OCI-LY7 (cell line): ENCODE results near the gene ORM2. TPM values are rescaled to one million over a fixed set of nuclear protein-coding genes. Genes with fewer than 3 reads are reported as not detected.

Experiments used
- BruUV-seq: library from RNA; stranded (reverse); fragments of 400-500 nt; replicated peaks from 2 replicates; lab custom pipeline; 2021; lab: Mats Ljungman, UMichigan
- CTCF ChIA-PET: fragments of 300-600 bp; sonication (Branson Sonifier 250); formaldehyde crosslinking; loops from one replicate; lab custom pipeline; 2022; ENCODE audit warnings: antibody characterized with exemption; ENCODE audit not compliant: unreplicated experiment; lab: Charles Lee
- POLR2A ChIA-PET: fragments of 300-600 bp; sonication (Branson Sonifier 250); formaldehyde crosslinking; loops from one replicate; lab custom pipeline; 2022; ENCODE audit warnings: antibody characterized with exemption; lab: Charles Lee
- DNase-seq: peaks from one replicate; pipeline ENCODE4 v3.0.0-alpha.2; 2015; ENCODE audit warnings: low spot score
- H2AFZ ChIP-seq: fragments of 200-600 bp; sonication (generic), shearing (Covaris generic); 2 replicates; pipeline ENCODE4 v1.6.1; 2014; ENCODE audit warnings: mild to moderate bottlenecking, antibody characterized with exemption, low read length, moderate library complexity
- H3K27ac ChIP-seq: fragments of 200-600 bp; sonication (generic); 2 replicates; pipeline ENCODE4 v1.5.1; 2014; ENCODE audit warnings: mixed run types, low read depth, mild to moderate bottlenecking, moderate library complexity, low read length, inconsistent platforms; ENCODE audit not compliant: poor library complexity, severe bottlenecking
- H3K36me3 ChIP-seq: fragments of 200-600 bp; sonication (generic); 2 replicates; pipeline ENCODE4 v1.6.1; 2014; ENCODE audit warnings: mild to moderate bottlenecking, antibody characterized with exemption, low read length, moderate library complexity, mixed read lengths; ENCODE audit not compliant: insufficient read depth
- H3K4me1 ChIP-seq: fragments of 200-600 bp; sonication (generic); 2 replicates; pipeline ENCODE4 v1.5.1; 2014; ENCODE audit warnings: mild to moderate bottlenecking, low read length; ENCODE audit not compliant: insufficient read depth, poor library complexity, severe bottlenecking
- H3K4me2 ChIP-seq: fragments of 200-600 bp; sonication (generic); 2 replicates; pipeline ENCODE4 v1.6.1; 2014; ENCODE audit warnings: mild to moderate bottlenecking, low read length
- H3K4me3 ChIP-seq: fragments of 200-600 bp; sonication (generic); 2 replicates; pipeline ENCODE4 v1.5.1; 2014; ENCODE audit warnings: mild to moderate bottlenecking, low read depth, low read length; ENCODE audit not compliant: poor library complexity, severe bottlenecking
- H3K79me2 ChIP-seq: fragments of 200-600 bp; sonication (generic); 2 replicates; pipeline ENCODE4 v1.6.1; 2016; ENCODE audit warnings: low read depth, mild to moderate bottlenecking, low read length, moderate library complexity, mixed read lengths; ENCODE audit not compliant: insufficient read depth
- H3K9me2 ChIP-seq: fragments of 200-600 bp; sonication (generic); 2 replicates; pipeline ENCODE4 v1.6.1; 2016; ENCODE audit warnings: mild to moderate bottlenecking, low read length, mixed read lengths; ENCODE audit not compliant: insufficient read depth
- H3K9me3 ChIP-seq: fragments of 200-600 bp; sonication (generic); 2 replicates; pipeline ENCODE4 v1.6.1; 2014; ENCODE audit warnings: mild to moderate bottlenecking, mixed run types, low read length, mixed read lengths
- H4K20me1 ChIP-seq: fragments of 200-600 bp; sonication (generic); 2 replicates; pipeline ENCODE4 v1.6.1; 2014; ENCODE audit warnings: mild to moderate bottlenecking, antibody characterized with exemption, low read length, moderate library complexity, mixed read lengths; ENCODE audit not compliant: insufficient read depth
- CTCF ChIP-seq: fragments of 200-600 bp; sonication (generic); conservative IDR thresholded peaks from 2 replicates; pipeline ENCODE4 v1.5.1; 2014; ENCODE audit warnings: mild to moderate bottlenecking, antibody characterized with exemption, low read length, moderate library complexity, mixed read lengths
- EZH2phosphoT487 ChIP-seq: fragments of 200-600 bp; sonication (generic); IDR thresholded peaks from 2 replicates; pipeline ENCODE4 v1.6.1; 2018; ENCODE audit warnings: low read depth, borderline replicate concordance, mild to moderate bottlenecking, mixed run types, antibody characterized with exemption, low read length, moderate library complexity, mixed read lengths
- intact Hi-C: fragments of 100-400 bp; cut with micrococcal nuclease; formaldehyde crosslinking; loops from one replicate; pipeline ENCODE4 v1.10.0; 2022; ENCODE audit not compliant: unreplicated experiment
- total RNA-seq, 2 experiments: library from RNA; depleted of rRNA in 1 of 2; stranded (reverse); fragments of >200 nt in 1 of 2; shearing (Covaris generic) in 1 of 2; gene quantifications; 2 replicates each; pipeline ENCODE4 v1.2.3, GENCODE V29; 2014 to 2022

Gene ORM2
- total RNA-seq, 2 experiments from 2014 or later = not detected

DNA sequence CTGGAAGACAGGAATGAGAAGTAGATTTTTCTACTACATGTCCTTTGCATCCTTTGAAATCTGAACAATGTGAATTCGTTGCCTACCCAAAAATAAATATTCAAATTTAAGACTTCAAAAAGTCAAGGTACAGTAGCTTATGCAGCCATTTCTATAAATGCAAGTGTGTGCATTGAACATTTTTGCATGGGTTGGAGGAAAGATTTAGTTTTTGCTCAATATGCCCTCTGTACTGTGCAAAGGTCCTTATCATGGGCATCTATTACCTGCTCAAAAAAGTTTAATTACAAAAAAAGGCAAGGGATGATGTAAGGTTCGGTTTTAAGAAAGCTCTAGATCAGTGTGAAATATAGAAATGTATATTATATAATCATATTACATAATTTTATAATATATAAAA is 35.5 kb downstream of the ORM2 start:
- POLR2A ChIA-PET = interaction anchor here (0.5 to 12.9 kb wide), 10 partner anchors 9 to 564 kb away, joined by 3 to 275 read pairs (median 4); partner anchors contain the start of gene AKNA
- intact Hi-C loops = no loop called here
- H3K4me3 ChIP-seq = peak overlapping the region; percentile 8

DNA sequence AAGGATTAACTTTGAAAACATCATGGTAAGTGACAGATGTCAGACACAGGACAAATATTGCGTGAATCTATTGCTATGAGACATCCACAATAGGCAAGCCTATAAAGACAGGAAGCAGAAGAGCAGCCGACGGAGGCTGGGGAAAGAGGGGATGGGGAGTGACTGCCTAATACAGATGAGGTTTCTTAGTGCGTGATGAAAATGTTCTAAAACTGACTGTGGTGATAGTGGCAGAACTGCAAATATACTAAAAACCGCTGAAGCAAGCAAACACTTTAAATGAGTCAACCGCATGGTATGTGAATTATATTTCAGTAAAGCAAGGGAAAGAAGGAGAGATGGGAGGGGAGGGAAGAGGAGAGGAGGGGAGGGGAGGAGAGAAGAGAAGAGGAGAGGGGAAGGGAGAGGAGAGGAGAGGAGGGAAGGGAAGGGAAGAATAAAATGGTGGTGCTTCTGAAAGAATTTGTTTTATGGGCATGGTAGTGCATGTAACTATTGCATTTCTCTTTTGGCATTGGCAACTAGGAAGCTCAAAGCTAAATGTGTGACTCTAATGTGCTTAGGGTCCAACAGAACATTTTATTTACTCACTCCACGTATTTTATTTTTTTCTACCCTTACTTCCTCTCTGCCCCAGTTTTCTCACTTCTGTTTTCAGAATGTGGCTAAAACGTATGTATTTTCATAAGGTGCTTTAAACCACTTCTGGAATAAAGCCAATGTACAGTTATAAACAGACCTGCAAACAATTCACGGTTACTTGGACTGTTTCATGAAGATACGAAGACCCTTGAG is 36.9 kb downstream of the ORM2 start:
- Histone ChIP-seq H3K9me2 (no peaks in the 10 kb centered on the region), H3K4me3 (peak overlapping the region; percentile 53), H3K27ac (peak overlapping the region; percentile 99), H3K4me2 (peak overlapping the region; percentile 86), H4K20me1 (no peaks in the 10 kb centered on the region), H3K9me3 (no peaks in the 10 kb centered on the region), H3K36me3 (peaks cover 90% of the 10 kb centered on the region), H2AFZ (no peak overlapping the region), H3K79me2 (peaks cover 55% of the 10 kb centered on the region), H3K4me1 (peaks cover 88% of the 10 kb centered on the region)
- intact Hi-C loops = loop anchor here (1.0 kb wide), 1 partner anchor 22 kb away; no protein-coding TSS in a partner anchor
- CTCF ChIA-PET = interaction anchor here (1.0 to 3.0 kb wide), 2 partner anchors 23 to 31 kb away, joined by 4 to 15 read pairs; partner anchors contain the start of gene AKNA
- peak; percentile 68 for DNase-seq
- POLR2A ChIA-PET = interaction anchor here (0.6 to 12.9 kb wide), 5 partner anchors 13 to 228 kb away, joined by 3 to 275 read pairs (median 12); partner anchors contain the start of gene AKNA
- TF ChIP-seq CTCF = no peak
- no TSS peak for BruUV-seq

More for the DNA sequence above, 35.5 kb downstream of the ORM2 start:
- Histone ChIP-seq H3K36me3 (peaks cover 92% of the 10 kb centered on the region), H3K27ac (peak overlapping the region; percentile 69), H2AFZ (no peak overlapping the region), H3K9me3 (no peaks in the 10 kb centered on the region), H3K79me2 (peaks cover 41% of the 10 kb centered on the region), H4K20me1 (no peaks in the 10 kb centered on the region), H3K9me2 (no peaks in the 10 kb centered on the region), H3K4me1 (peaks cover 75% of the 10 kb centered on the region), H3K4me2 (peak overlapping the region; percentile 49)
- no TSS peak for BruUV-seq
- DNase-seq = no peak
- CTCF ChIA-PET = interaction anchor here (1.0 to 1.3 kb wide), 3 partner anchors 23 to 32 kb away, joined by 3 to 4 read pairs (median 3); partner anchors contain the start of gene AKNA
- TF ChIP-seq CTCF (no peak), EZH2phosphoT487 (no peak)
